Measurements from ENCODE around the gene USP15. TPM values are rescaled to one million over a fixed set of nuclear protein-coding genes. Genes with fewer than 3 reads are reported as not detected.

The USP15 gene
- total RNA-seq, 4 donors from 2014 or later, result 71.1 to 335 (median 97.0) TPM

- in situ Hi-C loops (cut with MboI; ENCODE audit: low pct_ligation_motif_present in 1 of 4, low pct_unique_long_range_greater_than_20kb in 1 of 4, low sequenced_read_pairs in 3 of 4), result no loop called here
- 94 to 97% methylated on average over 3 of the region's 3 CpGs for WGBS, 2 donors (ENCODE audit: low coverage in 1 of 2)
- H3K4me3 ChIP-seq, result no peak overlapping the region
Measured at GRCh38 chr12:62409068-62409467, 148.9 kb downstream of the USP15 start.

GRCh38 chr12:62414180-62414579 lies 154.0 kb downstream of the USP15 start:
- TF ChIP-seq POLR2A (IDR thresholded peaks at IDR 0.05) (no peak), POLR2AphosphoS5 (IDR thresholded peaks at IDR 0.05) (peak in 1 of 3 donors; percentile 6), EP300 (IDR thresholded peaks at IDR 0.05; ENCODE audit: low read depth) (no peak), CTCF (IDR thresholded peaks at IDR 0.05) (no peak)
- H3K27me3 ChIP-seq, result no peaks in the 10 kb centered on the region
- no peaks in the 10 kb centered on the region for H3K9me3 ChIP-seq
- intact Hi-C loops (cut with DNase I; ENCODE audit: low total_unique reads), result no loop called here
- no peaks in the 10 kb centered on the region for H3K4me1 ChIP-seq
- WGBS, 2 donors (ENCODE audit: low coverage in 1 of 2), result 97% methylated on average over 2 of the region's 2 CpGs; no CpG with 5 or more reads in 1 of the 2 donors
- in situ Hi-C loops (cut with MboI; ENCODE audit: low pct_ligation_motif_present in 1 of 4, low pct_unique_long_range_greater_than_20kb in 1 of 4, low sequenced_read_pairs in 3 of 4), result no loop called here
- DNase-seq, result no peak
- H3K36me3 ChIP-seq, result no peaks in the 10 kb centered on the region
- H3K27ac ChIP-seq, result no peak overlapping the region
- H3K4me3 ChIP-seq, result no peak overlapping the region

More at GRCh38 chr12:62409068-62409467, 148.9 kb downstream of the USP15 start:
- Histone ChIP-seq H3K4me1 (no peaks in the 10 kb centered on the region), H3K9me3 (no peaks in the 10 kb centered on the region), H3K27me3 (no peaks in the 10 kb centered on the region), H3K27ac (no peak overlapping the region), H3K36me3 (peaks cover 0 to 18% (median 2%) of the 10 kb centered on the region in 4 donors)
- intact Hi-C loops (cut with DNase I; ENCODE audit: low total_unique reads), result no loop called here
- TF ChIP-seq CTCF (IDR thresholded peaks at IDR 0.05), result no peak
- TF ChIP-seq POLR2AphosphoS5 (IDR thresholded peaks at IDR 0.05), result no peak
- no peak for TF ChIP-seq EP300 (IDR thresholded peaks at IDR 0.05; ENCODE audit: low read depth)
- no peak for TF ChIP-seq POLR2A (IDR thresholded peaks at IDR 0.05)
- no peak for DNase-seq

DNA sequence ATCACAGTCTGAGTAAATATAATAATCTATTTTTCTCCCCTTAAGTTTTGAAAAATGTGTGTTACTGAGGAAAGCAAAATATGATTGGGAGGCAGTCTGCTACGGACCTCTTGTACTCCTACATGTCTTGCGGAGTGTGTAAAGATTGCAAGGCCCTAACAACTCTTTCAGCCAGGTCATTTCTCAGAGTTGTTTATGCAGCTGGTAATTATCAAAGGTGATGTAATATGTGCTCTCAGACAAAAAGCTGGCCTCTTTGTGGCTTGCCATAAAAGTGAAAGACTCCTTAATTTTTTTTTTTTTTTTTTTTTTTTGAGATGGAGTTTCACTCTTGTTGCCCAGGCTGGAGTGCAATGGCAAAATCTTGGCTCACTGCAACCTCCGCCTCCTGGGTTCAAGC lies 165.9 kb downstream of the USP15 start:
- WGBS, 2 donors (ENCODE audit: low coverage in 1 of 2), result 86% methylated on average over 3 of the region's 3 CpGs; no CpG with 5 or more reads in 1 of the 2 donors
- H3K9me3 ChIP-seq, result peaks cover 0 to 10% of the 10 kb centered on the region in 2 donors
- intact Hi-C loops (cut with DNase I; ENCODE audit: low total_unique reads) (no loop called here), in situ Hi-C loops (cut with MboI; ENCODE audit: low pct_ligation_motif_present in 1 of 4, low pct_unique_long_range_greater_than_20kb in 1 of 4, low sequenced_read_pairs in 3 of 4) (loop anchor here in 1 of 4 donors (25.0 kb wide), 1 partner anchor 361 kb away; no protein-coding TSS in a partner anchor)
- H3K4me1 ChIP-seq, result no peaks in the 10 kb centered on the region
- H3K27me3 ChIP-seq, result peaks cover 3% of the 10 kb centered on the region
- H3K36me3 ChIP-seq, result no peaks in the 10 kb centered on the region
- no peak for TF ChIP-seq POLR2AphosphoS5 (IDR thresholded peaks at IDR 0.05)
- TF ChIP-seq POLR2A (IDR thresholded peaks at IDR 0.05), result no peak
- no peak for TF ChIP-seq CTCF (IDR thresholded peaks at IDR 0.05)
- TF ChIP-seq EP300 (IDR thresholded peaks at IDR 0.05; ENCODE audit: low read depth), result no peak
- no peak overlapping the region for H3K27ac ChIP-seq
- DNase-seq, result no peak
- no peak overlapping the region for H3K4me3 ChIP-seq

GRCh38 chr12:62429457-62429856 lies 169.3 kb downstream of the USP15 start:
- in situ Hi-C loops (cut with MboI; ENCODE audit: low pct_ligation_motif_present in 1 of 4, low pct_unique_long_range_greater_than_20kb in 1 of 4, low sequenced_read_pairs in 3 of 4) (loop anchor here in 1 of 4 donors (25.0 kb wide), 1 partner anchor 358 kb away; no protein-coding TSS in a partner anchor), intact Hi-C loops (cut with DNase I; ENCODE audit: low total_unique reads) (no loop called here)
- TF ChIP-seq POLR2AphosphoS5 (IDR thresholded peaks at IDR 0.05) (no peak), POLR2A (IDR thresholded peaks at IDR 0.05) (no peak), CTCF (IDR thresholded peaks at IDR 0.05) (no peak), EP300 (IDR thresholded peaks at IDR 0.05; ENCODE audit: low read depth) (no peak)
- Histone ChIP-seq H3K4me1 (no peaks in the 10 kb centered on the region), H3K27ac (no peak overlapping the region), H3K36me3 (no peaks in the 10 kb centered on the region), H3K4me3 (no peak overlapping the region), H3K9me3 (peaks cover 0 to 3% of the 10 kb centered on the region in 2 donors), H3K27me3 (peaks cover 33% of the 10 kb centered on the region)
- DNase-seq, result no peak

Data from transverse colon (tissue), 4 donors.